ENCODE results near the gene NAPG. TPM values are rescaled to one million over a fixed set of nuclear protein-coding genes. Genes with fewer than 3 reads are reported as not detected.
"Not testable (repeated sequence)": the region's sequence is repeated elsewhere in the genome, so short reads cannot be mapped to it uniquely, and the experiment has no call there.

NAPG gene
- total RNA-seq, 1 donor from 2014 or later: 28.3 TPM

GRCh38 chr18:10600701-10601100, 74.9 kb downstream of the NAPG start:
- not testable (repeated sequence) for H3K27ac Mint-ChIP-seq (ENCODE audit: unreplicated experiment); H3K27me3 Mint-ChIP-seq (ENCODE audit: unreplicated experiment); H3K36me3 Mint-ChIP-seq (ENCODE audit: unreplicated experiment); H3K4me3 Mint-ChIP-seq (ENCODE audit: unreplicated experiment); H3K4me1 Mint-ChIP-seq (ENCODE audit: unreplicated experiment); DNase-seq (ENCODE audit: extremely low spot score, unreplicated experiment); H3K9me3 Mint-ChIP-seq (ENCODE audit: unreplicated experiment)

Other genes with a start within 250 kb of the NAPG start
- 1.4 and 2.6 TPM in 2 replicates for gene APCDD1, start 71.4 kb upstream of the NAPG start, total RNA-seq

Data from osteocyte (in vitro differentiated cells).